Measurements from ENCODE around the gene NKX6-1.

NKX6-1 gene

GRCh38 chr4:84492290-84492689 lies 6.8 kb downstream of the NKX6-1 start:
- no peak for DNase-seq (ENCODE audit: low read depth)
- H3K4me3 ChIP-seq (ENCODE audit: control insufficient read depth, low read depth, low read length) = no peak overlapping the region
- TF ChIP-seq CTCF (conservative IDR thresholded peaks at IDR 0.05; ENCODE audit: control insufficient read depth, insufficient read depth, low read depth, low read length) = no peak

- H3K4me3 ChIP-seq (ENCODE audit: control insufficient read depth, low read depth, low read length) = no peak overlapping the region
- TF ChIP-seq CTCF (conservative IDR thresholded peaks at IDR 0.05; ENCODE audit: control insufficient read depth, insufficient read depth, low read depth, low read length) = no peak
- no peak for DNase-seq (ENCODE audit: low read depth)
These were observed 7.6 kb downstream of the NKX6-1 start for GRCh38 chr4:84491481-84491880.

- H3K4me3 ChIP-seq (ENCODE audit: control insufficient read depth, low read depth, low read length) = no peak overlapping the region
- no peak for TF ChIP-seq CTCF (conservative IDR thresholded peaks at IDR 0.05; ENCODE audit: control insufficient read depth, insufficient read depth, low read depth, low read length)
- DNase-seq (ENCODE audit: low read depth) = no peak
These were observed 8.4 kb downstream of the NKX6-1 start for GRCh38 chr4:84490663-84491062.

- TF ChIP-seq CTCF (conservative IDR thresholded peaks at IDR 0.05; ENCODE audit: control insufficient read depth, insufficient read depth, low read depth, low read length) = no peak
- no peak overlapping the region for H3K4me3 ChIP-seq (ENCODE audit: control insufficient read depth, low read depth, low read length)
- DNase-seq (ENCODE audit: low read depth) = no peak
These were observed 14.9 kb downstream of the NKX6-1 start for GRCh38 chr4:84484236-84484635.

- H3K4me3 ChIP-seq (ENCODE audit: control insufficient read depth, low read depth, low read length) = no peak overlapping the region
- TF ChIP-seq CTCF (conservative IDR thresholded peaks at IDR 0.05; ENCODE audit: control insufficient read depth, insufficient read depth, low read depth, low read length) = no peak
- DNase-seq (ENCODE audit: low read depth) = no peak
These were observed 15.4 kb downstream of the NKX6-1 start for GRCh38 chr4:84483688-84484087.

- H3K4me3 ChIP-seq (ENCODE audit: control insufficient read depth, low read depth, low read length) = peak overlapping the region; percentile 1
- DNase-seq (ENCODE audit: low read depth) = peak; percentile 36
- peak; percentile 45 for TF ChIP-seq CTCF (conservative IDR thresholded peaks at IDR 0.05; ENCODE audit: control insufficient read depth, insufficient read depth, low read depth, low read length)
These were observed 16.2 kb downstream of the NKX6-1 start for GRCh38 chr4:84482564-84483563.

Data from fibroblast of mammary gland (primary cell).